AG04450 (cell line): Measurements from ENCODE around the gene TSTD1. TPM values are rescaled to one million over a fixed set of nuclear protein-coding genes. Genes with fewer than 3 reads are reported as not detected.

ENCODE experiments used
- CTCF ChIA-PET: fragments of 300-600, 350-600 bp; formaldehyde crosslinking; extraction: SDS; loops from one replicate; lab custom pipeline; 2022; ENCODE audit warnings: antibody characterized with exemption, inconsistent platforms; lab: Charles Lee
- POLR2A ChIA-PET: fragments of 350-600 bp; formaldehyde crosslinking; extraction: SDS; loops from one replicate; lab custom pipeline; 2021; ENCODE audit warnings: antibody characterized with exemption, inconsistent platforms; lab: Yijun Ruan, JAX
- DNase-seq: peaks from one replicate; pipeline ENCODE4 v3.0.0-alpha.2; 2011; ENCODE audit warnings: low read depth, low spot score
- H3K27ac ChIP-seq: one replicate; pipeline ENCODE4 v1.5.1; 2012; ENCODE audit warnings: low read depth, low read length, control low read depth
- H3K27me3 ChIP-seq: one replicate; pipeline ENCODE4 v1.6.0; 2012; ENCODE audit warnings: low read length; ENCODE audit not compliant: control insufficient read depth, insufficient read depth
- H3K4me3 ChIP-seq: 2 replicates; pipeline ENCODE4 v1.5.1; 2011; ENCODE audit warnings: mild to moderate bottlenecking, low read depth, low read length, control low read depth
- H3K9me3 ChIP-seq: 2 replicates; pipeline ENCODE4 v1.5.1; 2012; ENCODE audit warnings: low read length; ENCODE audit not compliant: control insufficient read depth, insufficient read depth
- CTCF ChIP-seq: IDR thresholded peaks from 2 replicates; pipeline ENCODE4 v1.5.1; 2011; ENCODE audit warnings: low read depth, low read length, control low read depth, inconsistent platforms
- polyA plus RNA-seq: library from polyadenylated mRNA; depleted of rRNA; stranded (reverse); fragments of >200 nt; gene quantifications from 2 replicates; pipeline ENCODE4 v1.2.3, GENCODE V29; 2011

TSTD1 gene
- polyA plus RNA-seq, 1 experiment = 0.33 TPM

- CTCF ChIA-PET = interaction anchor here (1.1 to 4.3 kb wide), 4 partner anchors 27 to 53 kb away, joined by 3 to 44 read pairs (median 6); partner anchors contain the start of gene KLHDC9
- DNase-seq = no peak
- Histone ChIP-seq H3K27me3 (no peaks in the 10 kb centered on the region), H3K27ac (peak overlapping the region; percentile 95), H3K9me3 (peaks cover 19% of the 10 kb centered on the region), H3K4me3 (peak overlapping the region; percentile 86)
- POLR2A ChIA-PET = interaction anchor here (0.5 to 3.1 kb wide), 5 partner anchors 10 to 88 kb away, joined by 4 to 10 read pairs (median 7); partner anchors contain the start of genes DEDD and NECTIN4
- no peak for TF ChIP-seq CTCF
These were observed 5.8 kb upstream of the TSTD1 start for GRCh38 chr1:161044535-161044907.

- Histone ChIP-seq H3K9me3 (no peaks in the 10 kb centered on the region; the same call in 1 of the 2 replicates), H3K27me3 (no peaks in the 10 kb centered on the region), H3K4me3 (no peak overlapping the region), H3K27ac (no peak overlapping the region)
- no peak for TF ChIP-seq CTCF
- DNase-seq = no peak
- CTCF ChIA-PET = interaction anchor here (1.0 to 3.6 kb wide), 2 partner anchors 46 to 58 kb away, joined by 7 to 39 read pairs; partner anchors contain the start of gene KLHDC9
- POLR2A ChIA-PET = no interaction called here
These were observed 782 bp upstream of the TSTD1 start for GRCh38 chr1:161039546-161039945.

- Histone ChIP-seq H3K4me3 (no peak overlapping the region), H3K9me3 (no peaks in the 10 kb centered on the region; the same call in 1 of the 2 replicates), H3K27me3 (no peaks in the 10 kb centered on the region), H3K27ac (no peak overlapping the region)
- no peak for TF ChIP-seq CTCF
- POLR2A ChIA-PET = no interaction called here
- CTCF ChIA-PET = no interaction called here
- no peak for DNase-seq
These were observed 386 bp upstream of the TSTD1 start for GRCh38 chr1:161039154-161039545.

GRCh38 chr1:161037661-161038522 lies 872 bp downstream of the TSTD1 start:
- DNase-seq = no peak
- TF ChIP-seq CTCF = no peak
- Histone ChIP-seq H3K27ac (no peak overlapping the region), H3K4me3 (no peak overlapping the region), H3K27me3 (no peaks in the 10 kb centered on the region), H3K9me3 (no peaks in the 10 kb centered on the region; the same call in 1 of the 2 replicates)
- POLR2A ChIA-PET = interaction anchor here (0.5 kb wide), 1 partner anchor 61 kb away, joined by 3 read pairs; no protein-coding TSS in a partner anchor
- CTCF ChIA-PET = no interaction called here

- POLR2A ChIA-PET = interaction anchor here (0.7 kb wide), 1 partner anchor 11 kb away, joined by 9 read pairs; no protein-coding TSS in a partner anchor
- Histone ChIP-seq H3K4me3 (no peak overlapping the region), H3K27ac (no peak overlapping the region), H3K27me3 (peaks cover 2% of the 10 kb centered on the region), H3K9me3 (no peaks in the 10 kb centered on the region; the same call in 1 of the 2 replicates)
- TF ChIP-seq CTCF = no peak
- DNase-seq = no peak
- CTCF ChIA-PET = no interaction called here
These were observed 5.0 kb downstream of the TSTD1 start for GRCh38 chr1:161033751-161034150.
